Testis (tissue), 3 donors: ENCODE measurements around the gene IL1F10. TPM values are rescaled to one million over a fixed set of nuclear protein-coding genes. Genes with fewer than 3 reads are reported as not detected.

Source experiments
- DNase-seq: peaks from one replicate; pipeline ENCODE4 v3.0.0-alpha.2; 2019
- H3K27ac ChIP-seq, 2 donors: fragments of 200-600 bp; sonication (generic); one replicate each; pipeline ENCODE4 v1.5.1; 2019
- H3K27me3 ChIP-seq: fragments of 200-600 bp; sonication (generic); one replicate; pipeline ENCODE4 v1.5.1; 2019
- H3K36me3 ChIP-seq: fragments of 200-600 bp; sonication (generic); one replicate; pipeline ENCODE4 v1.5.1; 2017; ENCODE audit warnings: low read depth; ENCODE audit errors: missing control alignments
- H3K4me1 ChIP-seq: fragments of 200-600 bp; sonication (generic); one replicate; pipeline ENCODE4 v1.5.1; 2019
- H3K4me3 ChIP-seq, 2 donors: fragments of 200-600 bp; sonication (generic); one replicate each; pipeline ENCODE4 v1.5.1; 2017 to 2019
- H3K9me3 ChIP-seq: fragments of 200-600 bp; sonication (generic); one replicate; pipeline ENCODE4 v1.5.1; 2017
- CTCF ChIP-seq, 3 experiments: fragments of 450-650 bp in 2 of 3; fragments of 200-600 bp in 1 of 3; sonication (generic) in 1 of 3; IDR thresholded peaks; one replicate each; pipeline ENCODE4 v1.5.1; 2016 to 2019; ENCODE audit warnings: antibody characterized with exemption in 3 of 3, mild to moderate bottlenecking in 2 of 3, moderate library complexity in 1 of 3
- POLR2A ChIP-seq: fragments of 450-650 bp; IDR thresholded peaks from one replicate; pipeline ENCODE4 v1.6.1; 2017; ENCODE audit warnings: antibody characterized with exemption, mild to moderate bottlenecking, moderate library complexity
- WGBS, 2 donors: methylation state at CpG; one replicate each; pipeline ENCODE4 v1.1.5; 2018; 5-methylcytosine and 5-hydroxymethylcytosine counted together
- intact Hi-C: fragments of 100-400 bp; cut with DNase I; formaldehyde crosslinking; loops from one replicate; pipeline ENCODE4 v1.15.1; 2023; ENCODE audit warnings: low total_unique reads
- polyA plus RNA-seq: library from polyadenylated mRNA; stranded (reverse); fragments of 350-450 nt; fragmentation: Illumina TruSeq; extraction: RNeasy Lipid Tissue Mini Kit (QIAGEN cat#74804); gene quantifications from one replicate; pipeline ENCODE4 v1.2.3, GENCODE V29; 2014; ENCODE audit warnings: low read depth, low replicate concordance; ENCODE audit not compliant: insufficient read depth
- total RNA-seq, 2 donors: library from RNA; depleted of rRNA; stranded (reverse); fragments of >200 nt; gene quantifications; one replicate each; pipeline ENCODE4 v1.2.3, GENCODE V29; 2016

The IL1F10 gene
- total and polyA plus RNA-seq, 3 donors from 2014 or later: 0.68 TPM; not detected in 2

GRCh38 chr2:113098532-113098931, 30.8 kb downstream of the IL1F10 start:
- H3K4me1 ChIP-seq: no peaks in the 10 kb centered on the region
- intact Hi-C loops: no loop called here

GRCh38 chr2:113102133-113102532, 34.4 kb downstream of the IL1F10 start:
- DNase-seq: no peak
- no peaks in the 10 kb centered on the region for H3K36me3 ChIP-seq
- intact Hi-C loops: no loop called here
- H3K9me3 ChIP-seq: no peaks in the 10 kb centered on the region
- no peak overlapping the region for H3K27ac ChIP-seq
- H3K27me3 ChIP-seq: no peaks in the 10 kb centered on the region
- no peak overlapping the region for H3K4me3 ChIP-seq
- 67 to 94% methylated on average over 2 of the region's 2 CpGs for WGBS, 2 donors
- TF ChIP-seq CTCF (IDR thresholded peaks at IDR 0.05) (no peak), POLR2A (no peak)
- H3K4me1 ChIP-seq: no peaks in the 10 kb centered on the region

More at GRCh38 chr2:113098532-113098931, 30.8 kb downstream of the IL1F10 start:
- H3K27me3 ChIP-seq: no peaks in the 10 kb centered on the region
- H3K36me3 ChIP-seq: no peaks in the 10 kb centered on the region
- WGBS, 2 donors: 90 to 93% methylated on average over 5 to 6 of the region's 6 CpGs
- no peaks in the 10 kb centered on the region for H3K9me3 ChIP-seq
- H3K27ac ChIP-seq: no peak overlapping the region
- TF ChIP-seq POLR2A (no peak), CTCF (IDR thresholded peaks at IDR 0.05) (no peak)
- no peak for DNase-seq
- no peak overlapping the region for H3K4me3 ChIP-seq

GRCh38 chr2:113103277-113103676, 35.5 kb downstream of the IL1F10 start:
- DNase-seq: no peak
- Histone ChIP-seq H3K4me1 (no peaks in the 10 kb centered on the region), H3K9me3 (no peaks in the 10 kb centered on the region), H3K27ac (no peak overlapping the region), H3K27me3 (no peaks in the 10 kb centered on the region), H3K36me3 (no peaks in the 10 kb centered on the region), H3K4me3 (no peak overlapping the region)
- WGBS, 2 donors: 93 to 94% methylated on average over 4 of the region's 4 CpGs
- TF ChIP-seq CTCF (IDR thresholded peaks at IDR 0.05) (no peak), POLR2A (no peak)
- intact Hi-C loops: no loop called here

GRCh38 chr2:113104054-113104611, 36.4 kb downstream of the IL1F10 start:
- H3K4me3 ChIP-seq: no peak overlapping the region
- H3K27ac ChIP-seq: no peak overlapping the region
- TF ChIP-seq CTCF (IDR thresholded peaks at IDR 0.05) (no peak), POLR2A (no peak)
- no peaks in the 10 kb centered on the region for H3K4me1 ChIP-seq
- intact Hi-C loops: no loop called here
- H3K27me3 ChIP-seq: no peaks in the 10 kb centered on the region
- no peak for DNase-seq
- WGBS, 2 donors: 70 to 90% methylated on average over 3 of the region's 3 CpGs
- no peaks in the 10 kb centered on the region for H3K9me3 ChIP-seq
- no peaks in the 10 kb centered on the region for H3K36me3 ChIP-seq
